Neutrophil (primary cell): ENCODE results near the gene GDF11.

Source experiments
- H3K27ac ChIP-seq: fragments of 200-600 bp; sonication (generic); 2 replicates; pipeline ENCODE4 v1.5.1; 2016; ENCODE audit warnings: mild to moderate bottlenecking, moderate library complexity
- H3K27me3 ChIP-seq: fragments of 200-600 bp; sonication (generic); 2 replicates; pipeline ENCODE4 v1.6.0; 2016; ENCODE audit warnings: mild to moderate bottlenecking
- H3K36me3 ChIP-seq: fragments of 200-600 bp; sonication (generic); 2 replicates; pipeline ENCODE4 v1.5.1; 2017
- H3K4me1 ChIP-seq, 2 experiments: fragments of 200-600 bp in 1 of 2; sonication (generic) in 1 of 2; 1 replicate in 1 of 2; 2 replicates in 1 of 2; pipeline versions ENCODE4 v1.5.1 to v1.6.1; 2013 to 2016; ENCODE audit warnings: low read depth in 1 of 2, low read length in 1 of 2, mild to moderate bottlenecking in 1 of 2, moderate library complexity in 1 of 2; ENCODE audit not compliant: control insufficient read depth in 1 of 2, insufficient read depth in 1 of 2
- H3K4me3 ChIP-seq, 2 experiments: fragments of 200-600 bp in 1 of 2; sonication (generic) in 1 of 2; 1 replicate in 1 of 2; 2 replicates in 1 of 2; pipeline ENCODE4 v1.5.1; 2013 to 2016; ENCODE audit warnings: low read depth in 1 of 2, low read length in 1 of 2, mild to moderate bottlenecking in 1 of 2, moderate library complexity in 1 of 2
- H3K9me3 ChIP-seq: fragments of 200-600 bp; sonication (generic); 2 replicates; pipeline ENCODE4 v1.5.1; 2016
- TF ChIP-seq, protein P1 (sequence below): fragments of 200-600 bp; sonication (generic); IDR thresholded peaks from 2 replicates; pipeline ENCODE4 v1.5.1; 2016; ENCODE audit warnings: antibody characterized with exemption

The GDF11 gene

DNA sequence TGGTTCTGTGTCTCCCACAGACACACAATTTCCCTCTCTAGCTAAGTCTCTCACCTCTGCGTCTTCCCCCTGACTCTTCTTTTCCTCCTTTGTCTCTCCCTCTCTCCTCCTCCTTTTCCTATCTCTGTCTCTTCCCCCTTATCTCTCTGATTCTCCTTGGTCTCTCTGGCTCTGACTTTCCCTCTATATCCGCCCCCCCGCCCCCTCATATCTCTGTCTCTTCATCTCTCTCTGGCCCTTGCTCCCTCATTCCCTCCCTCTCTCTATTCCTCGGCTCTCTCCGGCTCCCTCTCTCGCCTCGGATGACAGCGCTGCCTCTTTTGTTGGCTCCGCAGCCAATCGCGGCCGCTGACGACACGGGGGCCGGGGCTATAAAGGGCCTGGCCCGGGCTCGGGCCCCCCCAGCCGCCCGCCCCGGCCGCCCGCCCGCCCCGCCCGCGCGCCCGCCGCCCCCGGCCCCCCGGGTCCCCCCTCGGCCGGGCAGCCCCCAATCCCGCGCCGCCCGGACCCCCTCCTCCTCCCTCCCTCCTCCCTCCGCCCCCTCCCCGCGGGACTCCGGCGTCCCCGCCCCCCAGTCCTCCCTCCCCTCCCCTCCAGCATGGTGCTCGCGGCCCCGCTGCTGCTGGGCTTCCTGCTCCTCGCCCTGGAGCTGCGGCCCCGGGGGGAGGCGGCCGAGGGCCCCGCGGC, at the start of gene GDF11:
GDF11 (plus strand) TSS at position 404 of the 687 bp plus-strand sequence; CDS start at position 599, 195 bp downstream.
- H3K27ac ChIP-seq, result no peak within 1 kb of the TSS
- TF ChIP-seq, protein P1, sequence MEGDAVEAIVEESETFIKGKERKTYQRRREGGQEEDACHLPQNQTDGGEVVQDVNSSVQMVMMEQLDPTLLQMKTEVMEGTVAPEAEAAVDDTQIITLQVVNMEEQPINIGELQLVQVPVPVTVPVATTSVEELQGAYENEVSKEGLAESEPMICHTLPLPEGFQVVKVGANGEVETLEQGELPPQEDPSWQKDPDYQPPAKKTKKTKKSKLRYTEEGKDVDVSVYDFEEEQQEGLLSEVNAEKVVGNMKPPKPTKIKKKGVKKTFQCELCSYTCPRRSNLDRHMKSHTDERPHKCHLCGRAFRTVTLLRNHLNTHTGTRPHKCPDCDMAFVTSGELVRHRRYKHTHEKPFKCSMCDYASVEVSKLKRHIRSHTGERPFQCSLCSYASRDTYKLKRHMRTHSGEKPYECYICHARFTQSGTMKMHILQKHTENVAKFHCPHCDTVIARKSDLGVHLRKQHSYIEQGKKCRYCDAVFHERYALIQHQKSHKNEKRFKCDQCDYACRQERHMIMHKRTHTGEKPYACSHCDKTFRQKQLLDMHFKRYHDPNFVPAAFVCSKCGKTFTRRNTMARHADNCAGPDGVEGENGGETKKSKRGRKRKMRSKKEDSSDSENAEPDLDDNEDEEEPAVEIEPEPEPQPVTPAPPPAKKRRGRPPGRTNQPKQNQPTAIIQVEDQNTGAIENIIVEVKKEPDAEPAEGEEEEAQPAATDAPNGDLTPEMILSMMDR, result no peak
- H3K9me3 ChIP-seq, result no peaks in the 10 kb centered on the region
- H3K4me1 ChIP-seq, result peaks cover 23 to 25% of the 10 kb centered on the region in 2 experiments
- peaks cover 63% of the 10 kb centered on the region for H3K27me3 ChIP-seq
- no peaks in the 10 kb centered on the region for H3K36me3 ChIP-seq
- H3K4me3 ChIP-seq, result peak within 1 kb of the TSS; percentile 43 to 54

DNA sequence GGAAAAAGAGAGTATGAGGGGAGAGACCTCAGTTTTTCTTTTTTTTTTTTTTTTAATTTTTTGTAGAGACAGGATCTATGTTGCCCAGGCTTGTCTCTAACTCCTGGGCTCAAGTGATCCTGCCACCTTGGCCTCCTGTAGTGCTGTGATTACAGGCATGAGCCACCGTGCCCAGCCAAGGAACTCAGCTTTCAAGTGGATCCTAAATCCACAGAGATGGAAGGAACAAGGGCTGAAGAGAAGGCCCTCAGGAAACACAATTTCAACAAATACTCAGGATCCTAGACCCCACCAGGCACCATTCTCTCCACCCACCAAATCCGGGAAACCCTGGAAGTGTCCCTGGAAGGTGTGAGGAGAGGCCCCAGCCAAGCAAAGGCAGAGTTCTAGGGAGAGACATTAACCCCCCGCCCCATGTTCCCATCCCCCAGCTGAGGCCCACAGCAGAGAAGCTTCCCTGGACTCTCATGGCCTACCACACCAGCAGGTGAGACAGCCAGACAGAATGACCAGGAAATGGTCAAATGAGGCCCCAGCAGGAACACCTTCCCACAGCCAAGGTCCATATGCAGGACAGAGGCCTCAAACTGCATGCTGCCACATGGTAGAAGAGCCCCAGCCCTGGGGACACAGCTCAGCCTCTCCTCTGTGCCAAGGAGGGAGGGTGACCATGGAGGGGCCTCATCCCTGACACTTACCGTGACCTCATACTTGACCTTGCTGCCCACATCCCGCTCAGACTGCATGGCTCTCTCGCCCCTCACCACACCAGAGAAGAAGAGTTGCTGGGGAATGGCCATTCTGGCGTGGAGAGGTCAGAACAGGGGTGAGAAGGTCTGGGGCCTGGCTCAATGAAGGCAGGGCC, 49.4 kb upstream of the GDF11 start:
- H3K36me3 ChIP-seq, result no peaks in the 10 kb centered on the region
- no peaks in the 10 kb centered on the region for H3K4me1 ChIP-seq
- H3K9me3 ChIP-seq, result no peaks in the 10 kb centered on the region
- H3K27ac ChIP-seq, result no peak overlapping the region
- H3K27me3 ChIP-seq, result no peaks in the 10 kb centered on the region
- TF ChIP-seq, protein P1, result no peak
- H3K4me3 ChIP-seq, result no peak overlapping the region

DNA sequence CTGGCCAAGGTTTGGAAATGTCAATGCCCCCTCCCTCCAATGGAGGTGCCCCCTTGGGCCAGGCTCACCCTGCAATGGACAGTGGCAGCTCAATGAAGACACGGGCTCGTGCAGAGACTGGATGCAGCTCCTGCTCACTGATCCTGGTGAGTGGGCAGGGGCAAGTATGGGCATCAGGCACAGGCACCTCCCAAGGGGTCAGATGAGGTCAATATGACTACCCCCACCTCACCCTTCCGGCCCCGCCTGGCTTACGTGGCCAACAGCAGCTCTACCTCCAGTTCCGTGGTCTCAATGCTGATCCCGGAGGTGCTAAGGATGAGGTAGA, 48.8 kb upstream of the GDF11 start:
- Histone ChIP-seq H3K36me3 (no peaks in the 10 kb centered on the region), H3K9me3 (no peaks in the 10 kb centered on the region), H3K27ac (no peak overlapping the region), H3K27me3 (no peaks in the 10 kb centered on the region), H3K4me3 (no peak overlapping the region), H3K4me1 (no peaks in the 10 kb centered on the region)
- TF ChIP-seq, protein P1, result no peak

DNA sequence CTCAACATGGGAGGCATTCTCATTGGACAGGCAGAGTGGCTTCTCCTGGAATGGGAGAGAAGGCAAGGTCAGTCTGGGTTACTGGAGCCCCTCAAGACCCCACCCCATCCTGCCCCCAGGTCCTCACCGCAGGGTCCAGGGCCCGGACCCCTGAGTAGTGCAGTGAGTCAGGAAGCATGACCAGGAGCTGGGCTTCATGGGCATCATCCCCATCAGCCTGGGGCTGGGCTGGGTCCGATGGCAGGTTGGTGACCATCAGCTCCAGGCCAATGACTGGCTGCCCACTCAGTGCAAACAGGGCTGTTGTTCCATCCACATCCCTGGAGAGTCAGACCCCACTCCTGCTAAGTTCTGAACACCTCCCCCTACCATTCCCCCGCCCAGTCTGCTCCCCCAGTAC, 48.3 kb upstream of the GDF11 start:
- TF ChIP-seq, protein P1, result no peak
- Histone ChIP-seq H3K36me3 (no peaks in the 10 kb centered on the region), H3K4me1 (no peaks in the 10 kb centered on the region), H3K27me3 (no peaks in the 10 kb centered on the region), H3K9me3 (no peaks in the 10 kb centered on the region), H3K4me3 (no peak overlapping the region), H3K27ac (no peak overlapping the region)

DNA sequence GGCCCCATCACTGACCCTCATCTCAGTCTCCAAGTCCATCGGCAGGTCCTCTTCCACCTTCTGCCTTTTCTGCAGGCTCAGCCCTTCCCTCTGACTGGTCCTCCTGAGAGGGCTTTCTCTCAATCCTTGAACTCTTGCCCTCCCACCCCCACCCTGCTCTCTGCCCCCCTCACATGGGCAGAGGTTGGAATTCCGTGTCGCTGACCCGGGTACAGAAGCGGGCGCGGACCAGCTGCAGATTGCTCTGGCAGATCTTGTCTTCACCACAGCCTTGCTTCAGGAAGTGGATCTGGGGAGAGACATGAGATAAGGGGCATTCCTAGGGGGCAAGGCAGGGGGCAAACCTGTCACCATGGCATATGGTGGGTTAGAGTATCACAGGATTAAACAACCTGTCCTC, 47.6 kb upstream of the GDF11 start:
- Histone ChIP-seq H3K27ac (no peak overlapping the region), H3K36me3 (no peaks in the 10 kb centered on the region), H3K9me3 (no peaks in the 10 kb centered on the region), H3K27me3 (no peaks in the 10 kb centered on the region), H3K4me1 (no peaks in the 10 kb centered on the region), H3K4me3 (no peak overlapping the region)
- TF ChIP-seq, protein P1, result no peak
